Motor neuron (in vitro differentiated cells): ENCODE data around the gene ARL15. TPM values are rescaled to one million over a fixed set of nuclear protein-coding genes. Genes with fewer than 3 reads are reported as not detected.

Experiments
- ATAC-seq, 8 experiments: fragments of 200-7000 bp; cut with Tn5 transposase; replicated peaks in 6 of 8; 2 replicates each; pipeline ENCODE4 v1.8.0; 2021; ENCODE audit warnings: mild to moderate bottlenecking in 8 of 8, moderate library complexity in 8 of 8
- H3K27ac ChIP-seq, 2 donors: fragments of 250-450 bp; sonication (Bioruptor Pico); 2 replicates each; pipeline ENCODE4 v1.9.0; 2021; ENCODE audit warnings: antibody characterized with exemption in 2 of 2, mild to moderate bottlenecking in 2 of 2, moderate library complexity in 1 of 2
- H3K4me1 ChIP-seq, 2 donors: fragments of 250-450 bp; sonication (Bioruptor Pico); replicated peaks in 1 of 2; 2 replicates each; pipeline ENCODE4 v1.6.1; 2021; ENCODE audit warnings: antibody characterized with exemption in 2 of 2, mild to moderate bottlenecking in 2 of 2, moderate library complexity in 1 of 2
- H3K4me3 ChIP-seq, 5 donors: fragments of 250-450 bp; sonication (Bioruptor Pico); 2 replicates each; pipeline ENCODE4 v1.9.0; 2021; ENCODE audit warnings: antibody characterized with exemption in 5 of 5, mild to moderate bottlenecking in 5 of 5, moderate library complexity in 4 of 5
- WGBS, 10 experiments: fragments of 450-650 bp; shearing (Covaris generic); methylation state at CpG; one replicate each; pipeline ENCODE4 v1.0.0; 2022; 5-methylcytosine and 5-hydroxymethylcytosine counted together
- in situ Hi-C, 9 experiments: fragments of 400-800 bp; cut with MboI; loops; one replicate each; pipeline ENCODE4 v1.15.0; 2021; ENCODE audit warnings: low sequenced_read_pairs in 9 of 9, low pct_unique_long_range_greater_than_20kb in 2 of 9; ENCODE audit not compliant: unreplicated experiment in 9 of 9
- total RNA-seq, 8 experiments: library from RNA; unstranded; fragments of 300-600 nt; gene quantifications; 2 replicates each; pipeline versions ENCODE4 v1.2.3 to v1.2.4, GENCODE V29; 2022

Gene ARL15
- total RNA-seq, 8 experiments from 2014 or later: 17.0 to 44.6 (median 22.3) TPM

- 86 to 100% (median 100%) methylated on average over 1 of the region's 1 CpG; no CpG with 5 or more reads in 4 of the 10 experiments for WGBS, 10 experiments
- H3K4me3 ChIP-seq: no peak overlapping the region
- H3K4me1 ChIP-seq: peaks cover 4 to 12% of the 10 kb centered on the region in 2 donors
- no peak for ATAC-seq
- no peak overlapping the region for H3K27ac ChIP-seq
- in situ Hi-C loops: no loop called here
These were observed 163.5 kb downstream of the ARL15 start for GRCh38 chr5:54146916-54147315.

- WGBS, 10 experiments: 80 to 100% (median 93%) methylated on average over 1 to 3 of the region's 3 CpGs; no CpG with 5 or more reads in 1 of the 10 experiments
- Histone ChIP-seq H3K27ac (no peak overlapping the region), H3K4me3 (no peak overlapping the region), H3K4me1 (peaks cover 4 to 12% of the 10 kb centered on the region in 2 donors)
- in situ Hi-C loops: no loop called here
- no peak for ATAC-seq
These were observed 164.0 kb downstream of the ARL15 start for GRCh38 chr5:54146390-54146789.

- WGBS, 10 experiments: 67 to 100% (median 93%) methylated on average over 1 to 2 of the region's 2 CpGs
- no peak overlapping the region for H3K4me3 ChIP-seq
- no peak for ATAC-seq
- H3K27ac ChIP-seq: no peak overlapping the region
- in situ Hi-C loops: no loop called here
- H3K4me1 ChIP-seq: peaks cover 0 to 2% of the 10 kb centered on the region in 2 donors
These were observed 170.0 kb downstream of the ARL15 start for GRCh38 chr5:54140247-54140840.

GRCh38 chr5:54136516-54137440 lies 173.6 kb downstream of the ARL15 start:
- in situ Hi-C loops: no loop called here
- ATAC-seq: peak in 2 of 8 experiments; percentile 23 to 36
- Histone ChIP-seq H3K4me1 (peaks cover 0 to 2% of the 10 kb centered on the region in 2 donors), H3K27ac (no peak overlapping the region), H3K4me3 (no peak overlapping the region)
- 30 to 93% (median 80%) methylated on average over 2 to 5 of the region's 5 CpGs for WGBS, 10 experiments

- ATAC-seq: no peak
- no peak overlapping the region for H3K27ac ChIP-seq
- peaks cover 0 to 2% of the 10 kb centered on the region in 2 donors for H3K4me1 ChIP-seq
- H3K4me3 ChIP-seq: no peak overlapping the region
- in situ Hi-C loops: no loop called here
- 11 to 100% (median 78%) methylated on average over 1 to 2 of the region's 2 CpGs; no CpG with 5 or more reads in 1 of the 10 experiments for WGBS, 10 experiments
These were observed 175.3 kb downstream of the ARL15 start for GRCh38 chr5:54135042-54135441.

- no peak for ATAC-seq
- H3K4me3 ChIP-seq: no peak overlapping the region
- peaks cover 0 to 2% of the 10 kb centered on the region in 2 donors for H3K4me1 ChIP-seq
- no peak overlapping the region for H3K27ac ChIP-seq
- in situ Hi-C loops: no loop called here
These were observed 176.5 kb downstream of the ARL15 start for GRCh38 chr5:54133917-54134316.

- no peak overlapping the region for H3K4me3 ChIP-seq
- 38 to 100% (median 84%) methylated on average over 1 to 2 of the region's 2 CpGs; no CpG with 5 or more reads in 2 of the 10 experiments for WGBS, 10 experiments
- no peaks in the 10 kb centered on the region for H3K4me1 ChIP-seq
- H3K27ac ChIP-seq: no peak overlapping the region
- no peak for ATAC-seq
- in situ Hi-C loops: no loop called here
These were observed 189.9 kb downstream of the ARL15 start for GRCh38 chr5:54120473-54120872.

- 66 to 100% (median 98%) methylated on average over 1 to 2 of the region's 2 CpGs for WGBS, 10 experiments
- Histone ChIP-seq H3K4me3 (no peak overlapping the region), H3K4me1 (peaks cover 0 to 2% of the 10 kb centered on the region in 2 donors), H3K27ac (no peak overlapping the region)
- in situ Hi-C loops: no loop called here
- no peak for ATAC-seq
These were observed 192.4 kb downstream of the ARL15 start for GRCh38 chr5:54117957-54118356.

- 92 to 100% (median 100%) methylated on average over 1 to 3 of the region's 3 CpGs for WGBS, 10 experiments
- in situ Hi-C loops: no loop called here
- Histone ChIP-seq H3K27ac (no peak overlapping the region), H3K4me1 (peaks cover 0 to 3% of the 10 kb centered on the region in 2 donors), H3K4me3 (no peak overlapping the region)
- ATAC-seq: peak in 1 of 8 experiments; percentile 20
These were observed 194.5 kb downstream of the ARL15 start for GRCh38 chr5:54115735-54116403.

GRCh38 chr5:54113060-54113459 lies 197.3 kb downstream of the ARL15 start:
- Histone ChIP-seq H3K4me3 (no peak overlapping the region), H3K27ac (no peak overlapping the region), H3K4me1 (peaks cover 0 to 3% of the 10 kb centered on the region in 2 donors)
- in situ Hi-C loops: no loop called here
- 20 to 90% (median 71%) methylated on average over 1 to 5 of the region's 5 CpGs for WGBS, 10 experiments
- no peak for ATAC-seq

GRCh38 chr5:54109626-54110330 lies 200.6 kb downstream of the ARL15 start:
- Histone ChIP-seq H3K4me1 (peaks cover 0 to 3% of the 10 kb centered on the region in 2 donors), H3K27ac (no peak overlapping the region), H3K4me3 (no peak overlapping the region)
- in situ Hi-C loops: no loop called here
- no peak for ATAC-seq
- WGBS, 10 experiments: 63 to 100% (median 84%) methylated on average over 1 of the region's 1 CpG; no CpG with 5 or more reads in 2 of the 10 experiments

GRCh38 chr5:54108136-54108535 lies 202.2 kb downstream of the ARL15 start:
- in situ Hi-C loops: no loop called here
- peaks cover 0 to 9% of the 10 kb centered on the region in 2 donors for H3K4me1 ChIP-seq
- no peak for ATAC-seq
- no peak overlapping the region for H3K4me3 ChIP-seq
- no peak overlapping the region for H3K27ac ChIP-seq
- 64 to 100% (median 94%) methylated on average over 1 to 3 of the region's 3 CpGs for WGBS, 10 experiments
